Fibroblast of the aortic adventitia (primary cell): Measurements from ENCODE around the gene IL31RA. TPM values are rescaled to one million over a fixed set of nuclear protein-coding genes. Genes with fewer than 3 reads are reported as not detected.

Experiments
- DNase-seq: peaks from one replicate; pipeline ENCODE4 v3.0.0-alpha.2; 2010; ENCODE audit warnings: low read depth
- H3K4me3 ChIP-seq: 2 replicates; pipeline ENCODE4 v1.5.1; 2011; ENCODE audit warnings: low read depth, mild to moderate bottlenecking, control low read depth, low read length, moderate library complexity
- CTCF ChIP-seq: IDR thresholded peaks from 2 replicates; pipeline ENCODE4 v1.5.1; 2011; ENCODE audit warnings: mild to moderate bottlenecking, low read length, control low read depth, inconsistent platforms; ENCODE audit not compliant: insufficient read depth
- total RNA-seq: library from RNA; depleted of rRNA; stranded (reverse); fragments of >200 nt; gene quantifications from 2 replicates; pipeline ENCODE4 v1.2.3, GENCODE V29; 2012; ENCODE audit warnings: low replicate concordance

IL31RA gene
- total RNA-seq, 1 donor, result 0.72 TPM

GRCh38 chr5:55897206-55897894 is 46.2 kb downstream of the IL31RA start:
- DNase-seq, result no peak
- H3K4me3 ChIP-seq, result no peak overlapping the region
- no peak for TF ChIP-seq CTCF

- no peak for TF ChIP-seq CTCF
- H3K4me3 ChIP-seq, result peak overlapping the region; percentile 33
- peak; percentile 97 for DNase-seq
Measured at GRCh38 chr5:55897905-55898304, 46.7 kb downstream of the IL31RA start.

- TF ChIP-seq CTCF, result no peak
- DNase-seq, result peak; percentile 37
- H3K4me3 ChIP-seq, result no peak overlapping the region
Measured at GRCh38 chr5:55899344-55899743, 48.2 kb downstream of the IL31RA start.

GRCh38 chr5:55900068-55900467 is 48.9 kb downstream of the IL31RA start:
- no peak overlapping the region for H3K4me3 ChIP-seq
- no peak for TF ChIP-seq CTCF
- DNase-seq, result no peak

- no peak for TF ChIP-seq CTCF
- no peak for DNase-seq
- no peak overlapping the region for H3K4me3 ChIP-seq
Measured at GRCh38 chr5:55900776-55901175, 49.6 kb downstream of the IL31RA start.

- TF ChIP-seq CTCF, result no peak
- DNase-seq, result peak; percentile 28
- no peak overlapping the region for H3K4me3 ChIP-seq
Measured at GRCh38 chr5:55902696-55903095, 51.5 kb downstream of the IL31RA start.

GRCh38 chr5:55903121-55903701 is 52.1 kb downstream of the IL31RA start:
- H3K4me3 ChIP-seq, result no peak overlapping the region
- no peak for TF ChIP-seq CTCF
- DNase-seq, result peak; percentile 23
